Kidney (tissue), 14 donors: ENCODE measurements around the gene SERPINA3. TPM values are rescaled to one million over a fixed set of nuclear protein-coding genes. Genes with fewer than 3 reads are reported as not detected.

ENCODE experiments used
- DNase-seq, 5 donors: peaks; one replicate each; pipeline ENCODE4 v3.0.0-alpha.2; 2013 to 2020
- FAIRE-seq: peaks from 2 replicates; lab custom pipeline; 2012; peaks lifted over from hg19 to GRCh38; lab: Jason Lieb, UNC
- H3K27ac ChIP-seq, 2 donors: one replicate each; pipeline ENCODE4 v1.7.0; 2013; ENCODE audit warnings: low read depth in 2 of 2, low read length in 2 of 2, inconsistent platforms in 1 of 2
- H3K27me3 ChIP-seq: one replicate; pipeline ENCODE4 v1.7.1; 2013; ENCODE audit warnings: low read length, inconsistent platforms; ENCODE audit not compliant: control insufficient read depth, insufficient read depth
- H3K36me3 ChIP-seq, 3 donors: one replicate each; pipeline versions ENCODE4 v1.7.0 to v1.7.1; 2013; ENCODE audit warnings: low read length in 3 of 3, control low read depth in 1 of 3, inconsistent platforms in 1 of 3; ENCODE audit not compliant: insufficient read depth in 3 of 3, control insufficient read depth in 2 of 3
- H3K4me1 ChIP-seq, 3 donors: one replicate each; pipeline versions ENCODE4 v1.7.0 to v1.7.1; 2013; ENCODE audit warnings: low read length in 3 of 3, inconsistent platforms in 1 of 3, low read depth in 1 of 3; ENCODE audit not compliant: control insufficient read depth in 2 of 3, insufficient read depth in 2 of 3
- H3K4me3 ChIP-seq, 3 donors: one replicate each; pipeline versions ENCODE4 v1.7.0 to v1.8.1; 2013; ENCODE audit warnings: low read length in 3 of 3, control low read depth in 1 of 3, inconsistent platforms in 1 of 3
- H3K9ac ChIP-seq, 3 donors: one replicate each; pipeline versions ENCODE4 v1.7.0 to v1.7.1; 2013; ENCODE audit warnings: low read length in 3 of 3, control low read depth in 1 of 3, inconsistent platforms in 1 of 3
- H3K9me3 ChIP-seq, 3 donors: one replicate each; pipeline versions ENCODE4 v1.7.0 to v1.7.1; 2013; ENCODE audit warnings: low read length in 3 of 3, control low read depth in 1 of 3, inconsistent platforms in 1 of 3; ENCODE audit not compliant: control insufficient read depth in 2 of 3, insufficient read depth in 1 of 3
- intact Hi-C: fragments of 100-400 bp; cut with DNase I; formaldehyde crosslinking; loops from one replicate; pipeline ENCODE4 v1.11.1; 2022
- polyA plus RNA-seq: library from polyadenylated mRNA; stranded (reverse); fragments of 350-450 nt; fragmentation: Illumina TruSeq; extraction: RNeasy Lipid Tissue Mini Kit (QIAGEN cat#74804); gene quantifications from one replicate; pipeline ENCODE4 v1.2.3, GENCODE V29; 2014; ENCODE audit warnings: low read depth, low replicate concordance; ENCODE audit not compliant: insufficient read depth
- total RNA-seq: library from RNA; stranded (reverse); fragmentation: NEBNext Ultra II Directional; extraction: Animal tissue kit (Norgen Biotek cat#: 25700); gene quantifications from one replicate; pipeline ENCODE4 v1.2.1, GENCODE V29; 2021
- TF ChIP-seq, protein P1 (sequence below): IDR thresholded peaks from 3 replicates; pipeline ENCODE4 v1.5.1; 2012; ENCODE audit warnings: mild to moderate bottlenecking, moderate library complexity, borderline replicate concordance; ENCODE audit not compliant: insufficient read depth; ENCODE audit errors: extremely low read depth
- donor health status: control.
- donor health status: control.
- donor health status: control.
- donor health status: control.
- donor health status: control.
- donor health status: DM: yes; HTN: yes; CAD: no.
- donor health status: Normal renal cell carcinoma (clear cell type).

Gene SERPINA3
- total and polyA plus RNA-seq, 2 donors from 2014 or later, result 786 to 1,762 TPM

- Histone ChIP-seq H3K9me3 (no peaks in the 10 kb centered on the region), H3K27me3 (no peaks in the 10 kb centered on the region), H3K4me1 (no peaks in the 10 kb centered on the region), H3K36me3 (no peaks in the 10 kb centered on the region), H3K27ac (no peak overlapping the region), H3K9ac (no peak overlapping the region), H3K4me3 (no peak overlapping the region)
- FAIRE-seq (no peak), DNase-seq (peak in 1 of 5 donors; percentile 51)
- TF ChIP-seq, protein P1, sequence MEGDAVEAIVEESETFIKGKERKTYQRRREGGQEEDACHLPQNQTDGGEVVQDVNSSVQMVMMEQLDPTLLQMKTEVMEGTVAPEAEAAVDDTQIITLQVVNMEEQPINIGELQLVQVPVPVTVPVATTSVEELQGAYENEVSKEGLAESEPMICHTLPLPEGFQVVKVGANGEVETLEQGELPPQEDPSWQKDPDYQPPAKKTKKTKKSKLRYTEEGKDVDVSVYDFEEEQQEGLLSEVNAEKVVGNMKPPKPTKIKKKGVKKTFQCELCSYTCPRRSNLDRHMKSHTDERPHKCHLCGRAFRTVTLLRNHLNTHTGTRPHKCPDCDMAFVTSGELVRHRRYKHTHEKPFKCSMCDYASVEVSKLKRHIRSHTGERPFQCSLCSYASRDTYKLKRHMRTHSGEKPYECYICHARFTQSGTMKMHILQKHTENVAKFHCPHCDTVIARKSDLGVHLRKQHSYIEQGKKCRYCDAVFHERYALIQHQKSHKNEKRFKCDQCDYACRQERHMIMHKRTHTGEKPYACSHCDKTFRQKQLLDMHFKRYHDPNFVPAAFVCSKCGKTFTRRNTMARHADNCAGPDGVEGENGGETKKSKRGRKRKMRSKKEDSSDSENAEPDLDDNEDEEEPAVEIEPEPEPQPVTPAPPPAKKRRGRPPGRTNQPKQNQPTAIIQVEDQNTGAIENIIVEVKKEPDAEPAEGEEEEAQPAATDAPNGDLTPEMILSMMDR, result no peak
- intact Hi-C loops, result no loop called here
These were observed 1.0 kb upstream of the SERPINA3 start for GRCh38 chr14:94611179-94611578.

DNA sequence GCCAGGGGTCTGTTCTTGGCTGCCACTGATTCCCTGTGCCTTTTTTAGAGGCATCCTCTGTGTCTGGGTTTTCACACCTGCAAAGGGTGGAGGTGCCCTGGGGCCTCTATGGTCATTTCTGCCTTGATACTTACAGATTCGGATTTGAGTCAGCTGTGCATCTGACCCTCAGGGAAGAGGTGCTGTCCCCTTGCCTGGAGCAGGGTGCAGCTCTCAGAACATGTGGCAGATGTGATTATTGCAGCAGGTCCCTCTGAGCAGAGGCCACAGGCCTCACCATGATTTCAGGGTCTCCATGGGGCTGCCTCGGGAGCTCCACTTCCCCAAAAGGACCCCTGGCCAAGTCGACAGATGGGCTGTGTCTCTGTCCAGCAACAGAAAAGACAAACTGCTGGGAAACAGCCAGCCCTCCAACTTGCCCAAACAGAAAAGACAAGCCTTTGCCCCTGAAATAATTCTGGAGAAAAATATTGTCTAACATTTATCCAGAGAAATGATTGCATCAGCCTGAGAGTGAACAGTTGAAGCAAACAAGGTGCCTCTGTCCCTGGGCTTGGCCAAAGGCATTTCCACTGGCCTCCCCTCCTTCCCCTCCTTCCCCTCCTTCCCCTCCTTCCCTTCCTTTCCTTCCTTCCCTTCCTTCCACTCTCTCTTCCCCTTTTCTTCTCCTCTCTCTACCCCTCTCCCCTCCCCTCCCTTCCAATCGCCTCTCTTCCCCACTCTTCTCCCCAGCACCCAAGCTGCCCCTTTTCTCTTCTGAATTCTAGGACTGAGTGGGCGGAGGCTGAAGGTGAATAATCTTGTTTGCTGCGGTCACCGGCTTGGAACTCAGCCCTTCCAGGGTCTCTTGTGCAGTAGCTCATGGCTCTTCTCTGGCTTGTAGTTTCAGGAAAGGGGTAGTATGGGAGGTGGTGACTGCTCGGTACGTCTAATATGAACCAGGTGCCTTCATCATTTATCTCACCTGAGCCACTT lies 676 bp downstream of the SERPINA3 start:
- no peaks in the 10 kb centered on the region for H3K27me3 ChIP-seq
- TF ChIP-seq, protein P1, result no peak
- H3K4me1 ChIP-seq, result no peaks in the 10 kb centered on the region
- no peak overlapping the region for H3K27ac ChIP-seq
- peaks cover 0 to 15% (median 0%) of the 10 kb centered on the region in 3 donors for H3K9me3 ChIP-seq
- intact Hi-C loops, result no loop called here
- no peak overlapping the region for H3K4me3 ChIP-seq
- FAIRE-seq (no peak), DNase-seq (peak in 2 of 5 donors; percentile 20 to 67)
- H3K36me3 ChIP-seq, result no peaks in the 10 kb centered on the region
- H3K9ac ChIP-seq, result no peak overlapping the region

DNA sequence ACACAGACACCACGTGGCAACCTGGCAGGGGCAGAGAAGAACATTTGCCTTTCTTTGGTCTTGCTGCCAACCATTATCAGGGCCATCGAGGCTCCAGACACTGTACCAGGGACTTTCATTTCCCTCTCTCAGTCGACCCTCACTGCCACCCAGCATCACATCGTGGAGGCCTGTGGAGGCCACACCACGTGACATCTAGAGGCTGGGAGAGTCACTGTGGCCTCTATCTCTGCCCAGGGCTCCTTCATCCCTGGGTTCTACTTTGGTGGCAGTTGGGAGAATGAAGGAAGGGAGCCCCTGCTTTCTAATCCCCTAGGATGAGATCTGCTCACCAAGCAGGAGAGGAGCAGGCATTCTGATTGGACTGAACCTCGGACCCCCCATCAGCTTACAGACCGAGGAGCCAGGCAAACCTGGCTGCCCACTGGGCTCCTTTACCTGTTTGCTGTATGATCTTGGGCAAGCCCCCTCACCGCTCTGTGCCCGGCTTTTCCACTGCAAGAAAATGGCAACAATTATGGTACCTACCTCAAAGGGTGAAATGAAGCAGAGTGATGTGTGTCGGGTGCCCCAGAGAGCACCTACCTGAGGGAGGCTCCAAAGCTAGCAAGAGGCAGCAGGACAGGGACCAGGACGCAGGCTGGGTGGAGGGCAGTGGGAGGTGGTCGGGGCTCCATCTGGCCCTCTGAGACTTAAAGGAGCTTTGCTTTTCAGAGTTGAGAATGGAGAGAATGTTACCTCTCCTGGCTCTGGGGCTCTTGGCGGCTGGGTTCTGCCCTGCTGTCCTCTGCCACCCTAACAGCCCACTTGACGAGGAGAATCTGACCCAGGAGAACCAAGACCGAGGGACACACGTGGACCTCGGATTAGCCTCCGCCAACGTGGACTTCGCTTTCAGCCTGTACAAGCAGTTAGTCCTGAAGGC lies 1.8 kb downstream of the SERPINA3 start:
- FAIRE-seq (no peak), DNase-seq (no peak)
- Histone ChIP-seq H3K9me3 (peaks cover 0 to 26% (median 7%) of the 10 kb centered on the region in 3 donors), H3K36me3 (no peaks in the 10 kb centered on the region), H3K27me3 (no peaks in the 10 kb centered on the region), H3K27ac (no peak overlapping the region), H3K9ac (no peak overlapping the region), H3K4me3 (no peak overlapping the region), H3K4me1 (no peaks in the 10 kb centered on the region)
- TF ChIP-seq, protein P1, result no peak
- intact Hi-C loops, result no loop called here
